Adrenal gland (tissue), 5 donors: Measurements from ENCODE around the gene LCN1.

Source experiments
- CTCF ChIP-seq, 6 experiments: fragments of 450-650 bp in 4 of 6; fragments of 200-600 bp in 2 of 6; sonication (generic) in 1 of 6; IDR thresholded peaks; 1 replicate in 5 of 6; 2 replicates in 1 of 6; pipeline versions ENCODE4 v1.5.1 to v1.8.0; 2016 to 2021; ENCODE audit warnings: antibody characterized with exemption in 6 of 6, mild to moderate bottlenecking in 2 of 6, moderate library complexity in 1 of 6
- POLR2A ChIP-seq, 2 donors: fragments of 450-650 bp; IDR thresholded peaks; one replicate each; pipeline ENCODE4 v1.6.1; 2017; ENCODE audit warnings: antibody characterized with exemption in 2 of 2, mild to moderate bottlenecking in 2 of 2, moderate library complexity in 1 of 2
- donor health status: DM: no; HTN: no; CAD: no.

GRCh38 chr9:135500071-135500524 lies 21.1 kb upstream of the LCN1 start:
- no peak for TF ChIP-seq CTCF (IDR thresholded peaks at IDR 0.05)
- TF ChIP-seq POLR2A (IDR thresholded peaks at IDR 0.05), result no peak
